Osteoblast (primary cell): ENCODE data around the gene DLGAP1. TPM values are rescaled to one million over a fixed set of nuclear protein-coding genes. Genes with fewer than 3 reads are reported as not detected.
"Not testable (repeated sequence)": the region's sequence is repeated elsewhere in the genome, so short reads cannot be mapped to it uniquely, and the experiment has no call there.

Experiments used
- DNase-seq: peaks from one replicate; pipeline ENCODE4 v3.0.0; 2011; ENCODE audit warnings: low spot score, mixed read lengths; ENCODE audit not compliant: insufficient read length; ENCODE audit errors: missing footprints
- H2AFZ ChIP-seq: 2 replicates; pipeline ENCODE4 v1.6.0; 2011; ENCODE audit warnings: mild to moderate bottlenecking, low read length
- H3K27ac ChIP-seq: 2 replicates; pipeline ENCODE4 v1.5.1; 2011; ENCODE audit warnings: mild to moderate bottlenecking, low read depth, low read length, moderate library complexity
- H3K27me3 ChIP-seq: 2 replicates; pipeline ENCODE4 v1.6.0; 2012; ENCODE audit warnings: mild to moderate bottlenecking, control low read depth, inconsistent platforms, low read length, moderate library complexity; ENCODE audit not compliant: insufficient read depth
- H3K36me3 ChIP-seq: 2 replicates; pipeline ENCODE4 v1.5.1; 2011; ENCODE audit warnings: mild to moderate bottlenecking, low read length, control low read depth, moderate library complexity; ENCODE audit not compliant: insufficient read depth
- H3K4me1 ChIP-seq: 2 replicates; pipeline ENCODE4 v1.5.1; 2011; ENCODE audit warnings: mild to moderate bottlenecking, low read length, control low read depth, moderate library complexity; ENCODE audit not compliant: insufficient read depth
- H3K4me2 ChIP-seq: 2 replicates; pipeline ENCODE4 v1.6.0; 2011; ENCODE audit warnings: mild to moderate bottlenecking, low read length; ENCODE audit not compliant: insufficient read depth
- H3K4me3 ChIP-seq: fragments of 200-600 bp; sonication (generic); 3 replicates; pipeline ENCODE4 v1.5.1; 2012; ENCODE audit warnings: mild to moderate bottlenecking, low read length, inconsistent platforms; ENCODE audit not compliant: insufficient read depth
- H3K79me2 ChIP-seq: 2 replicates; pipeline ENCODE4 v1.6.0; 2012; ENCODE audit warnings: mild to moderate bottlenecking, low read length, control low read depth, inconsistent platforms; ENCODE audit not compliant: insufficient read depth
- H3K9me3 ChIP-seq: 2 replicates; pipeline ENCODE4 v1.5.1; 2011; ENCODE audit warnings: low read depth, low read length, control low read depth
- H4K20me1 ChIP-seq: 2 replicates; pipeline ENCODE4 v1.6.0; 2012; ENCODE audit warnings: mild to moderate bottlenecking, low read length, control low read depth; ENCODE audit not compliant: insufficient read depth
- total RNA-seq: library from RNA; depleted of rRNA; stranded (reverse); fragments of >200 nt; gene quantifications from 2 replicates; pipeline ENCODE4 v1.2.3, GENCODE V29; 2012
- TF ChIP-seq, protein P1 (sequence below): IDR thresholded peaks from 2 replicates; pipeline ENCODE4 v1.5.1; 2011; ENCODE audit warnings: mild to moderate bottlenecking, low read depth, low read length, moderate library complexity; ENCODE audit errors: extremely low read depth

The DLGAP1 gene
- total RNA-seq, 1 donor = not detected

DNA sequence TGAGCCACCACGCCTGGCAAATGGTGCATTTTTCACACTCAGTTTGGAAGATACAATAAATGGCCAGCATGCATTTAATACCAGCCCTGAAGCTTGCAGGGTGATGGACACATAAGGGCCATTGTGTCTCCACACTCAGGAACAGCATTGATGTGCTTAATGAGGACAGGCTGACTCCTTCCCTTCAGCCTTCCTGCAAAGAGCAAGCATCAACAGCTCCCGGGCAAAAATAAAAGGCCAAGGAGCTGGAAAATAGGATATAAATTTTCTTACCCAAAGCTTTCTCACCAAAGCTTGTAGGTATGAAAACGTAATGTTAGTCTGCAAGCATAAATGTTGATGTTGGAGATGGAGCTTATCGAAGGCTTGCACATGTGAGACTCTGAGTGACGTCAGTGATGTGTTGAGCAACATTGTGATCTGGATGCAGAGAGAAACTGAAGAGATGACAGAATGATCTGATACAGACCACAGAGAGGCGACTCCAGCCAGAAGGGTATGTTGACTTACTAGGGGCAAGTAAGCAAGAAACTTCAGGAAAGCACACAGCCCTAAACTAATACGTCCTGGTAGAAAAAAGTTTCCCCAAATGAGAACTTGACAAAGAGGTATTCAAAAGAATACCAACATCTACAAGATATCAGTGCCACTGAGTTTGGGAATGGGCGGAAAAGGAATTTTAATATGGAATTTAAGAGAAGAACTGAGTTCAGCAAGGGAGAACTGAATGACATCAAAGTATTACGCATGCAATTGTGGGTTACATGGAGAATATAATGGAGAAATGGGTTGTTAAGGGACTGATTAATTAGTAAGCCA is 748.6 kb downstream of the DLGAP1 start:
- Histone ChIP-seq H2AFZ (no peak overlapping the region), H3K27ac (no peak overlapping the region), H3K4me2 (no peak overlapping the region), H3K36me3 (no peaks in the 10 kb centered on the region), H4K20me1 (no peaks in the 10 kb centered on the region), H3K79me2 (no peaks in the 10 kb centered on the region), H3K4me1 (peaks cover 3% of the 10 kb centered on the region), H3K4me3 (no peak overlapping the region), H3K9me3 (no peaks in the 10 kb centered on the region), H3K27me3 (peaks cover 24% of the 10 kb centered on the region)
- DNase-seq = no peak
- TF ChIP-seq, protein P1, sequence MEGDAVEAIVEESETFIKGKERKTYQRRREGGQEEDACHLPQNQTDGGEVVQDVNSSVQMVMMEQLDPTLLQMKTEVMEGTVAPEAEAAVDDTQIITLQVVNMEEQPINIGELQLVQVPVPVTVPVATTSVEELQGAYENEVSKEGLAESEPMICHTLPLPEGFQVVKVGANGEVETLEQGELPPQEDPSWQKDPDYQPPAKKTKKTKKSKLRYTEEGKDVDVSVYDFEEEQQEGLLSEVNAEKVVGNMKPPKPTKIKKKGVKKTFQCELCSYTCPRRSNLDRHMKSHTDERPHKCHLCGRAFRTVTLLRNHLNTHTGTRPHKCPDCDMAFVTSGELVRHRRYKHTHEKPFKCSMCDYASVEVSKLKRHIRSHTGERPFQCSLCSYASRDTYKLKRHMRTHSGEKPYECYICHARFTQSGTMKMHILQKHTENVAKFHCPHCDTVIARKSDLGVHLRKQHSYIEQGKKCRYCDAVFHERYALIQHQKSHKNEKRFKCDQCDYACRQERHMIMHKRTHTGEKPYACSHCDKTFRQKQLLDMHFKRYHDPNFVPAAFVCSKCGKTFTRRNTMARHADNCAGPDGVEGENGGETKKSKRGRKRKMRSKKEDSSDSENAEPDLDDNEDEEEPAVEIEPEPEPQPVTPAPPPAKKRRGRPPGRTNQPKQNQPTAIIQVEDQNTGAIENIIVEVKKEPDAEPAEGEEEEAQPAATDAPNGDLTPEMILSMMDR = no peak

DNA sequence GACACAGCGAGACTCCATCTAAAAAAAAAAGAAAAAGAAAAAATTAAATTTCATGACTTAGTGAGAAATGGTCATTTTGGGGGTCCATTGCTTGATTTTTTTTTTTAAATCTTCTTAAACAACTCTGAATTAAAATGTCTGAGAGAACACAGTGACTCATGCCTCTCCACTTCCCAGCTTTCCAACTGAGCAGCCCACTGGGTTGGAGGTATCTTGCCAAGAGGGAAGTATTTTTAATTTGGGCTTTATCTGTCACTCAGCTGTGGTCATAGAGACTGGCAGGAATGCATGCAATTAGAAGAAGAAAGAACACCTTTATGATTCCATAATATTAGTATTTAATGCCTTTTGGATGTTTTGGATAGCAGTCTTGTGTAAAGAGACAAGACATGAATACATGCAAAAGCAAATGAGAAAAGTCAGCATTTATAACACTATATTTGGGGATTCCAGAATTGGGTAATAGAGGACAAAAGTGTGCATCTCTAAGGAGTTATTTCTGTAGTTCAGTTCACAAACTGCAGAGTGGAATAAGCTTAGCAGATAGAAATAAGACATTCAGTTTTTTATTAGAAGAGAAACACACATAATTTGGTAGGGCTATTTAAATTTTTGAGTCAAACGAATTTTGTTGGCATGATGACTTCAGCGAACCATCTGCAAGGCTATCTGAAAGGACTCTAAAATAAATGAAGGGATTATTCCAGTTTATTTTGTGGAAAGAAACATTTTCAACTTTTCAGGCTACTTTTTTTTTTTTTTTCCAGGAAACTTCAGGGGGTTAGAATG is 750.4 kb downstream of the DLGAP1 start:
- H3K4me1 ChIP-seq = peaks cover 3% of the 10 kb centered on the region
- DNase-seq = no peak
- no peaks in the 10 kb centered on the region for H4K20me1 ChIP-seq
- H3K27me3 ChIP-seq = peaks cover 21% of the 10 kb centered on the region
- no peaks in the 10 kb centered on the region for H3K36me3 ChIP-seq
- H3K79me2 ChIP-seq = no peaks in the 10 kb centered on the region
- no peaks in the 10 kb centered on the region for H3K9me3 ChIP-seq
- TF ChIP-seq, protein P1 = no peak
- H2AFZ ChIP-seq = no peak overlapping the region
- no peak overlapping the region for H3K27ac ChIP-seq
- no peak overlapping the region for H3K4me3 ChIP-seq
- H3K4me2 ChIP-seq = no peak overlapping the region

DNA sequence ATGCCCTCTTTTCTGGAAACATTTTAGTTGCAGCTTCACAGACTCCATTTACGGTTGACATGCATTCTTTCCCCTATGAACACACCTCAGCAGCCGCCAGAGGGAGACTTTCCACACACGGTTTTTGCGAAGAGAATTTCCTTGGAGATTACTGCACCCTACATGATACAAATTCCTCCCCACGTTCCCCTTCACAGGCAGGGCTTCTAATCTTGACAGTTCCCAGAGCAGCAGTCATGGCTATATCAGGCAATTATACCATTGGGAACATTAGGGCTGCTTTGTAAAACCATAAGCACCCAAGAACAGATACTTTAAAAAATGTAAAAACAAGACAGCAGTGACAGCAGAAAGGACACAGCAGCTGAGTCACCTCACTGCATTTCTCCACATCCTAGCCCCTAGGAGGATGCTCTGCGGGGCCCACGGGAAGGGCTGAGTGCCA is 751.4 kb downstream of the DLGAP1 start:
- Histone ChIP-seq H3K4me3 (no peak overlapping the region), H3K27me3 (peaks cover 16% of the 10 kb centered on the region), H3K27ac (no peak overlapping the region), H3K9me3 (no peaks in the 10 kb centered on the region), H2AFZ (no peak overlapping the region), H3K4me2 (peak overlapping the region; percentile 5), H3K79me2 (no peaks in the 10 kb centered on the region), H4K20me1 (no peaks in the 10 kb centered on the region), H3K36me3 (no peaks in the 10 kb centered on the region), H3K4me1 (peaks cover 3% of the 10 kb centered on the region)
- TF ChIP-seq, protein P1 = peak; percentile 80
- DNase-seq = peak; percentile 90

DNA sequence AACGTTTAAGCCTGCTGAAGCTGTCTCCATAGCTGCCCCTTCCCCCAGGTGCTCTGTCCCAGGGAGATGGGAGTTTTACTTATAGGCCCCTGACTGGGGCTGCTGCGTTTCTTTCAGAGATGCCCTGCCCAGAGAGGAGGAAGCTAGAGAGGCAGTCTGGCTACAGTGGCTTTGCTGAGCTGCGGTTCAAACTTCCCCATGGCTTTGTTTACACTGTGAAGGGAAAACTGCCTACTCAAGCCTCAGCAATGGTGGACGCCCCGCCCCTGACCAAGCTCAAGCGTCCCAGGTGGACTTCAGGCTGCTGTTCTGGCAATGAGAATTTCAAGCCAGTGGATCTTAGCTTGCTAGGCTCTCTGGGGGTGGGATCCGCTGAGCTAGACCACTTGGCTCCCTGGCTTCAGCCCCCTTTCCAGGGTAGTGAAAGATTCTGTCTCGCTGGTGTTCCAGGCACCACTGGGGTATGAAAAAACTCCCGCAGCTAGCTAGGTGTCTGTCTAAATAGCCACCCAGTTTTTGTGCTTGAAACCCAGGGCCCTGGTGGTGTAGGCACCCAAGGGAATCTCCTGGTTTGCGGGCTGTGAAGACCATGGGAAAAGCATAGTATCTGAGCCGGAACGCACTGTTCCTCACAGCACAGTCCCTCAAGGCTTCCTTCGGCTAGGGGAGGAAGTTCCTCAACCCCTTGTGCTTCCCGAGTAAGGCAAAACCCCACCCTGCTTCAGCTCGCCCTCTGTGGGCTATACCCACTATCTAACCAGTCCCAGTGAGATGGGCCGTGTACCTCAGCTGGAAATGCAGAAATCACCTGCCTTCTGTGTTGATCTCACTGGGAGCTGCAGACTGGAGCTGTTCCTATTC is 755.2 kb downstream of the DLGAP1 start:
- not testable (repeated sequence) for DNase-seq, H3K36me3 ChIP-seq

DNA sequence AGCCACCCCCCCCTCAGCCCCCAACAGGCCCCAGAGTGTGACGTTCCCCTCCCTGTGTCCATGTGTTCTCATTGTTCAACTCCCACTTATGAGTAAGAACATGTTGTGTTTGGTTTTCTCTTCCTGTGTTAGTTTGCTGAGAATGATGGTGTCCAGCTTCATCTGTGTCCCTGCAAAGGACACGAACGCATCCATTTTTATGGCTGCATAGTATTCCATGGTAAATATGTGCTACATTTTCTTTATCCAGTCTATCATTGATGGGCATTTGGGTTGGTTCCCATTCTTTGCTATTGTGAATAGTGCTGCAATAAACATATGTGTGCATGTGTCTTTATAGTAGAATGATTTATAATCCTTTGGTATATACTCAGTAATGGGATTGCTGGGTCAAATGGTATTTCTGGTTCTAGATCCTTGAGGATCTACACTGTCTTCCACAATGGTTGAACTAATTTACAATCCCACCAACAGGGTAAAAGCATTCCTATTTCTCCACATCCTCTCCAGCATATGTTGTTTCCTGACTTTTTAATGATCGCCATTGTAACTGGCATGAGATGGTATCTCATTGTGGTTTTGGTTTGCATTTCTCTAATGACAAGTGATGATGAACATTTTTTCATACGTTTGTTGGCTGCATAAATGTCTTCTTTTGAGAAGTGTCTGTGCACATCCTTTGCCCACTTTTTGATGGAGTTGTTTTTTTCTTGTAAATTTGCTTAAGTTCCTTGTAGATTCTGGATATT is 760.9 kb downstream of the DLGAP1 start:
- not testable (repeated sequence) for H3K79me2 ChIP-seq, H3K9me3 ChIP-seq, H3K36me3 ChIP-seq, H3K27ac ChIP-seq, H4K20me1 ChIP-seq, H2AFZ ChIP-seq, H3K4me1 ChIP-seq, H3K4me2 ChIP-seq, H3K4me3 ChIP-seq, H3K27me3 ChIP-seq, DNase-seq

More for the DNA sequence above, 755.2 kb downstream of the DLGAP1 start:
- H3K27me3 ChIP-seq, H3K27ac ChIP-seq, H3K79me2 ChIP-seq, H3K4me2 ChIP-seq, H2AFZ ChIP-seq, H3K9me3 ChIP-seq, H4K20me1 ChIP-seq, H3K4me1 ChIP-seq, H3K4me3 ChIP-seq: not testable (repeated sequence)
